Measurements from ENCODE around the gene GSAP. TPM values are rescaled to one million over a fixed set of nuclear protein-coding genes. Genes with fewer than 3 reads are reported as not detected.

GSAP gene
- total and polyA plus RNA-seq, 2 donors (not counting 1 experiment from before 2014, with no cell fraction given): 4.4 to 21.5 TPM

DNA sequence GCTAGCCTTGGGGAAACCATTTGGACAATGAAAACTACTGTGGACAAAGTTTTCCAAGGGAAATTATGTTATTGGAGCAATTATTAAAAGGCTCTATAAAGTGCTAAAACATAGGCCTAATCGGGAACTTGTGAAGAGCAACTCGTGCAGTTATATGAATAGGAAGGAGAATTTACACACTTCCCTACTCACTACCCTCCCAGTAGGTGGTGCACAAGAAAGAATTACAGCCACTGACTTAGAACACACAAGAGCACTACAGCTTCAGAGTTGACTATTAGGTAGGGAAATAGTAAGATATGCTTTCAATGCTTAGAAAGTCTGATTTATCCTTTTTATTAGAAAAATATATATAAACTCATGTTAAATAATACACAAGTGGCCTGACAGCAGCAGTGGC is 47.2 kb downstream of the GSAP start:
- H2AFZ ChIP-seq (ENCODE audit: low read length): no peak overlapping the region
- no peak overlapping the region for H3K4me2 ChIP-seq (ENCODE audit: extremely low read depth, insufficient read depth, low read length)
- peak in 1 of 2 donors; percentile 41 for DNase-seq (ENCODE audit: low read depth in 2 of 2)
- H4K20me1 ChIP-seq (ENCODE audit: control insufficient read depth, extremely low read depth, insufficient read depth, low read length): no peaks in the 10 kb centered on the region
- H3K27ac ChIP-seq (ENCODE audit: insufficient read depth, low read length): no peak overlapping the region
- no peak overlapping the region for H3K9ac ChIP-seq (ENCODE audit: insufficient read depth, low read length)
- no peaks in the 10 kb centered on the region for H3K36me3 ChIP-seq (ENCODE audit: control insufficient read depth, insufficient read depth, low read length)
- no peak overlapping the region for H3K4me3 ChIP-seq (replicated peaks in 1 of 4; ENCODE audit: control extremely low read depth in 1 of 4, insufficient read depth in 1 of 4, low read depth in 3 of 4, low read length in 4 of 4)
- no peaks in the 10 kb centered on the region for H3K4me1 ChIP-seq (ENCODE audit: control insufficient read depth, extremely low read depth, insufficient read depth, low read length)
- H3K79me2 ChIP-seq (ENCODE audit: control insufficient read depth, insufficient read depth, low read length): no peaks in the 10 kb centered on the region
- H3K9me3 ChIP-seq (ENCODE audit: control insufficient read depth, insufficient read depth, low read depth, low read length): no peaks in the 10 kb centered on the region
- no peak for TF ChIP-seq CTCF (conservative IDR thresholded peaks at IDR 0.05 in 1 of 2, IDR thresholded peaks at IDR 0.05 in 1 of 2; ENCODE audit: low read depth in 1 of 2, low read length in 2 of 2)
- TF ChIP-seq EZH2 (IDR thresholded peaks at IDR 0.05; ENCODE audit: low read length, missing control alignments): no peak
- H3K27me3 ChIP-seq (ENCODE audit: control insufficient read depth, insufficient read depth, low read length): no peaks in the 10 kb centered on the region

GRCh38 chr7:77367976-77368375 is 48.2 kb downstream of the GSAP start:
- no peak for DNase-seq (ENCODE audit: low read depth in 2 of 2)

GRCh38 chr7:77362905-77363304 is 53.2 kb downstream of the GSAP start:
- H3K79me2 ChIP-seq (ENCODE audit: control insufficient read depth, insufficient read depth, low read length): no peaks in the 10 kb centered on the region

More at GRCh38 chr7:77367976-77368375, 48.2 kb downstream of the GSAP start:
- Histone ChIP-seq H4K20me1 (ENCODE audit: control insufficient read depth, extremely low read depth, insufficient read depth, low read length) (no peaks in the 10 kb centered on the region), H3K4me2 (ENCODE audit: extremely low read depth, insufficient read depth, low read length) (no peak overlapping the region), H3K4me3 (replicated peaks in 1 of 4; ENCODE audit: control extremely low read depth in 1 of 4, insufficient read depth in 1 of 4, low read depth in 3 of 4, low read length in 4 of 4) (no peak overlapping the region), H3K9me3 (ENCODE audit: control insufficient read depth, insufficient read depth, low read depth, low read length) (no peaks in the 10 kb centered on the region), H2AFZ (ENCODE audit: low read length) (no peak overlapping the region), H3K27ac (ENCODE audit: insufficient read depth, low read length) (no peak overlapping the region), H3K4me1 (ENCODE audit: control insufficient read depth, extremely low read depth, insufficient read depth, low read length) (peaks cover under 1% of the 10 kb centered on the region), H3K9ac (ENCODE audit: insufficient read depth, low read length) (no peak overlapping the region), H3K27me3 (ENCODE audit: control insufficient read depth, insufficient read depth, low read length) (no peaks in the 10 kb centered on the region), H3K36me3 (ENCODE audit: control insufficient read depth, insufficient read depth, low read length) (no peaks in the 10 kb centered on the region), H3K79me2 (ENCODE audit: control insufficient read depth, insufficient read depth, low read length) (no peaks in the 10 kb centered on the region)
- TF ChIP-seq EZH2 (IDR thresholded peaks at IDR 0.05; ENCODE audit: low read length, missing control alignments): no peak
- no peak for TF ChIP-seq CTCF (conservative IDR thresholded peaks at IDR 0.05 in 1 of 2, IDR thresholded peaks at IDR 0.05 in 1 of 2; ENCODE audit: low read depth in 1 of 2, low read length in 2 of 2)

More at GRCh38 chr7:77362905-77363304, 53.2 kb downstream of the GSAP start:
- H3K36me3 ChIP-seq (ENCODE audit: control insufficient read depth, insufficient read depth, low read length): no peaks in the 10 kb centered on the region
- no peak overlapping the region for H3K4me3 ChIP-seq (replicated peaks in 1 of 4; ENCODE audit: control extremely low read depth in 1 of 4, insufficient read depth in 1 of 4, low read depth in 3 of 4, low read length in 4 of 4)
- no peak overlapping the region for H3K9ac ChIP-seq (ENCODE audit: insufficient read depth, low read length)
- no peak overlapping the region for H3K4me2 ChIP-seq (ENCODE audit: extremely low read depth, insufficient read depth, low read length)
- H2AFZ ChIP-seq (ENCODE audit: low read length): no peak overlapping the region
- no peaks in the 10 kb centered on the region for H3K9me3 ChIP-seq (ENCODE audit: control insufficient read depth, insufficient read depth, low read depth, low read length)
- no peak overlapping the region for H3K27ac ChIP-seq (ENCODE audit: insufficient read depth, low read length)
- DNase-seq (ENCODE audit: low read depth in 2 of 2): no peak
- H4K20me1 ChIP-seq (ENCODE audit: control insufficient read depth, extremely low read depth, insufficient read depth, low read length): no peaks in the 10 kb centered on the region
- no peaks in the 10 kb centered on the region for H3K27me3 ChIP-seq (ENCODE audit: control insufficient read depth, insufficient read depth, low read length)
- peaks cover 2% of the 10 kb centered on the region for H3K4me1 ChIP-seq (ENCODE audit: control insufficient read depth, extremely low read depth, insufficient read depth, low read length)
- TF ChIP-seq CTCF (conservative IDR thresholded peaks at IDR 0.05 in 1 of 2, IDR thresholded peaks at IDR 0.05 in 1 of 2; ENCODE audit: low read depth in 1 of 2, low read length in 2 of 2) (no peak), EZH2 (IDR thresholded peaks at IDR 0.05; ENCODE audit: low read length, missing control alignments) (no peak)

Measured in fibroblast of lung (primary cell).